22Rv1 (cell line): ENCODE measurements around the gene RBM22.

Source experiments
- H3K27ac ChIP-seq: fragments of 450-650 bp; 2 replicates; pipeline ENCODE4 v1.5.1; 2017
- CTCF ChIP-seq: fragments of 450-650 bp; IDR thresholded peaks from 2 replicates; pipeline ENCODE4 v1.5.1; 2017; ENCODE audit warnings: mild to moderate bottlenecking
- ZFX ChIP-seq: fragments of 450-650 bp; IDR thresholded peaks from 2 replicates; pipeline ENCODE4 v1.6.1; 2017; ENCODE audit warnings: antibody characterized with exemption, borderline replicate concordance

The RBM22 gene

GRCh38 chr5:150731669-150732242, 30.9 kb upstream of the RBM22 start:
- H3K27ac ChIP-seq: no peak overlapping the region
- TF ChIP-seq ZFX (no peak), CTCF (no peak)

GRCh38 chr5:150729859-150730258, 29.0 kb upstream of the RBM22 start:
- TF ChIP-seq CTCF: no peak
- TF ChIP-seq ZFX: no peak
- no peak overlapping the region for H3K27ac ChIP-seq

GRCh38 chr5:150723845-150724244, 23.0 kb upstream of the RBM22 start:
- H3K27ac ChIP-seq: no peak overlapping the region
- no peak for TF ChIP-seq ZFX
- no peak for TF ChIP-seq CTCF

GRCh38 chr5:150710165-150710564, 9.3 kb upstream of the RBM22 start:
- no peak overlapping the region for H3K27ac ChIP-seq
- TF ChIP-seq CTCF (peak; percentile 36), ZFX (no peak)

GRCh38 chr5:150706776-150707390, 6.0 kb upstream of the RBM22 start:
- TF ChIP-seq ZFX (no peak), CTCF (no peak)

GRCh38 chr5:150703762-150704161, 2.9 kb upstream of the RBM22 start:
- TF ChIP-seq ZFX: no peak
- TF ChIP-seq CTCF: no peak
- H3K27ac ChIP-seq: no peak overlapping the region

More at GRCh38 chr5:150706776-150707390, 6.0 kb upstream of the RBM22 start:
- no peak overlapping the region for H3K27ac ChIP-seq

GRCh38 chr5:150700246-150700593, 642 bp downstream of the RBM22 start:
- peak overlapping the region; percentile 77 for H3K27ac ChIP-seq
- TF ChIP-seq ZFX: no peak
- no peak for TF ChIP-seq CTCF
